ENCODE results near the gene FAM131B.

FAM131B gene

DNA sequence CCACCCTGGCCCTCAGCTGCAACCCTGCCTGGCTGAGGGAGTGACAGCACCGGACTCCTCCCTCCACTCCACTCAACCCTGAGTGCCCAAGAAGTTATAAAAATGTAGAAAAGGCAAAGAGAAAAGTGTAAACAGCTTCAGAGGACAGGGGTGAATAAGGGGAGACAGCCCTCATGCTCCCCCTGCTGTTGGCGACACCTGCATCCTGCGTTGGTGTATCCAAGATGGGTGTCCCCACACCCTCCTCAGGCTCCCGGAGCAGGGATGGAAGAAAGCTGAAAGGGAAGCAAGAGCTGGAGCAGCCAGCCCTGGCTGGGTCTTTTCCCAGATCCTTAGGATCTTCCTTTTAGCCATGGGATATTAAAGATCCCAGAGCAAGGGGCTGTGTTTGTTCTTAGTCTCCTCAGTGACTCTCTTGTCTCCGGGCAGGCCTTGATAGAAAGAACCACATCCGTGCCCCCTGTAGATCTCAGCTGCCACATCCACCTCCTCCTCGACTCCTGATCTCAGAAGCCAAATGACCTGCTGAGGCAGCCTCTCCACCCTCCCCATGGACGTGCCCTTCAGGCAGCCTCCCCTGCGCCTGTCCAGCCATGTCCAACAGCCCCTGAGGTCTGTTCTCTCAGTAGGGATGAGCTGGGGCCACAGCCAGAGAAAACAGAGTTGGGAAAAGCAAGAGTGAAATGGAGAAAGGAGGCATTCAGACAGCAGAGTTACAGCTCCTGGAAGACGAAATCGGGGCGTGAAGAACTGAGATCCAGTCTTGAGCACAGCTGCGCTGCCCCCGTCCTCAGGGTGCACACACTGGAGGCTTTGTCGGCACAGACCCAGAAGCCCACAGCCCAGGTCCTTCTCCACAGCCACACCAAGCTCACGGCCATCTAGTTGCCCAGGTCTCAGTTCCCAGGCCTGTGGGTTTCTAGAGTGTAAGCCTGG, 6.8 kb downstream of the FAM131B start:
- in situ Hi-C loops (cut with HindIII; ENCODE audit: low pct_unique_long_range_greater_than_20kb, low sequenced_read_pairs), result no loop called here
- no peak for DNase-seq (ENCODE audit: low read depth in 1 of 2, low spot score in 1 of 2)
- no peak for TF ChIP-seq JUND (IDR thresholded peaks at IDR 0.05; ENCODE audit: low read depth)

DNA sequence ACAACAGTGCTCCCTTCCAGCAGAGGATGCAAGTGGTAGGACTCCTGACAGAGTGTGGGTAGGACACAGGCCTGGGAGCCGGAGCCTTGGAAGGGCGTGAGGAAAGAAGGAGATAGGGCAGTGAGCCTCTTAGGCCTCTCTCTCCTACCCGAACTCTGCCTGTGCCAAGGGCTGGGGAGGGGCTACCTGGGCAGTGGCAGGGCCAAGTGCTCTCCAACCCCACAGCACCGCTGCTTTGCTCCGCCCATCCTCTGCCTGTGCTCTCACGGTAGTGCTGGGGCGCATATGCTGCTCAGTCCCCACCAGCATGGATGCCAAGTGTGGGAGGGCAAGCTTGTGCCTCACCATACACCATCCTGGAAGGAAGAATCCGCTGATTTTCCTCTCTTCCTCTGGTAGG, 7.5 kb downstream of the FAM131B start:
- DNase-seq (ENCODE audit: low read depth in 1 of 2, low spot score in 1 of 2), result no peak
- no peak for TF ChIP-seq JUND (IDR thresholded peaks at IDR 0.05; ENCODE audit: low read depth)
- in situ Hi-C loops (cut with HindIII; ENCODE audit: low pct_unique_long_range_greater_than_20kb, low sequenced_read_pairs), result no loop called here

DNA sequence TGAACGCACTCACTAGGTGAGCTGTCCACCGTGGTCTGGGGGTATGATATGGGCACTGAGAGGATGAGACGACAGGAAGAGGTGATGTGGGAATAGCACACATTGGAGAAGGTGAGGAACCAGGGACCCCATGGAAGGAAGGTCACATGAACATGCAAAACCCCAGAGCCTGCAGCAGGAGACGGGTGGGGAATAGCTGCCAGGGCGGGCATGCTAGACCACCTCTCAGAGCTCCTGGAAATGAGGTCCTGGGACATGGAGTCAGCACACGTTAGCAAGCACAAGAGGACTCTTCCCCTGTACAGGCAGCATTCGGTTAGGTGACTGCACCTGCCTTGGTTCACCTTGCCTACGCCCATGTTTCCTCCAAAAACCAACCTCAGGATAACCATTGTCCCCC, 8.1 kb downstream of the FAM131B start:
- TF ChIP-seq JUND (IDR thresholded peaks at IDR 0.05; ENCODE audit: low read depth), result no peak
- in situ Hi-C loops (cut with HindIII; ENCODE audit: low pct_unique_long_range_greater_than_20kb, low sequenced_read_pairs), result no loop called here
- DNase-seq (ENCODE audit: low read depth in 1 of 2, low spot score in 1 of 2), result no peak

- no peak for DNase-seq (ENCODE audit: low read depth in 1 of 2, low spot score in 1 of 2)
- TF ChIP-seq JUND (IDR thresholded peaks at IDR 0.05; ENCODE audit: low read depth), result no peak
- in situ Hi-C loops (cut with HindIII; ENCODE audit: low pct_unique_long_range_greater_than_20kb, low sequenced_read_pairs), result no loop called here
These were observed 9.9 kb downstream of the FAM131B start for GRCh38 chr7:143352531-143353002.

DNA sequence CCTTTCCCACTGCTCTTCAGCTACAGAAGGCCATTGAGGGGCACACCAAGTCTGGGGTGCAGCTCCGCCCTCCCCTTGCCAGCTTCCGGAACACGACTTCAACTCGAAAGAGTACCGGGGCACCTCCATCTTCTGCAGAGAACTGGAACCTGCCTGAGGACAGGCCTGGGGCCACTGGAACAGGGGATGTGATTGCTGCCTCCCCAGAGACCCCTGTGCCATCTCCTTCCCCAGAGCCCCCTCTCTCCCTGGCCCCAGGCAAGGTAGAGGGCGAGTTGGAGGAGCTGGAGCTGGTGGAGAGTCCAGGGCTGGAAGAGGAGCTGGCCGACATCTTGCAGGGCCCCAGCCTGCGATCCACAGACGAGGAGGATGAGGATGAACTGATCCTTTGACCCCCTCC, 10.9 kb downstream of the FAM131B start:
- no peak for DNase-seq (ENCODE audit: low read depth in 1 of 2, low spot score in 1 of 2)
- no peak for TF ChIP-seq JUND (IDR thresholded peaks at IDR 0.05; ENCODE audit: low read depth)
- in situ Hi-C loops (cut with HindIII; ENCODE audit: low pct_unique_long_range_greater_than_20kb, low sequenced_read_pairs), result no loop called here

GRCh38 chr7:143351060-143351459, 11.5 kb downstream of the FAM131B start:
- in situ Hi-C loops (cut with HindIII; ENCODE audit: low pct_unique_long_range_greater_than_20kb, low sequenced_read_pairs), result no loop called here
- no peak for TF ChIP-seq JUND (IDR thresholded peaks at IDR 0.05; ENCODE audit: low read depth)
- DNase-seq (ENCODE audit: low read depth in 1 of 2, low spot score in 1 of 2), result no peak

- in situ Hi-C loops (cut with HindIII; ENCODE audit: low pct_unique_long_range_greater_than_20kb, low sequenced_read_pairs), result no loop called here
- DNase-seq (ENCODE audit: low read depth in 1 of 2, low spot score in 1 of 2), result no peak
- TF ChIP-seq JUND (IDR thresholded peaks at IDR 0.05; ENCODE audit: low read depth), result no peak
These were observed 14.6 kb downstream of the FAM131B start for GRCh38 chr7:143347950-143348349.

DNA sequence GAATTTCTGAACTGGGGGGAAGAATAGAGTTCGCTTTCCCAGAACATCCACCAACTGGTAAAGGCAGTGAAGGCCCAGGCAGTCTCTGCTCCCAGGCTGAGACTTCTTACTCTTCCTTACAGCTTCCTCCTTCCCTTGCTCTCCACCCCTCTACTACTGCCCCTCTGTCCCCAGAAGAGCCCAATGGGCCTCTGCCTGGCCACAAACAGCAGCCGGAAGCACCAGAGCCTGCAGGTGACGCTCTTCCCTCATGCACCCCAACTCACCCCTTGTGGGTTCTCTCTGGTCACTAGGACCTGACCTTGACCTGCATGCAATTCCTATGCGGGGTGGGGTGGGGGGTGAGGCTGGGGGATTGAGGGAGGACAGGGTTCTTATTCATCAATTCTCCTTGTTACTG, 16.5 kb downstream of the FAM131B start:
- no peak for DNase-seq (ENCODE audit: low read depth in 1 of 2, low spot score in 1 of 2)
- TF ChIP-seq JUND (IDR thresholded peaks at IDR 0.05; ENCODE audit: low read depth), result no peak
- in situ Hi-C loops (cut with HindIII; ENCODE audit: low pct_unique_long_range_greater_than_20kb, low sequenced_read_pairs), result no loop called here

GRCh38 chr7:143345428-143345900, 17.0 kb downstream of the FAM131B start:
- no peak for TF ChIP-seq JUND (IDR thresholded peaks at IDR 0.05; ENCODE audit: low read depth)
- in situ Hi-C loops (cut with HindIII; ENCODE audit: low pct_unique_long_range_greater_than_20kb, low sequenced_read_pairs), result no loop called here
- DNase-seq (ENCODE audit: low read depth in 1 of 2, low spot score in 1 of 2), result no peak

- in situ Hi-C loops (cut with HindIII; ENCODE audit: low pct_unique_long_range_greater_than_20kb, low sequenced_read_pairs), result no loop called here
- TF ChIP-seq JUND (IDR thresholded peaks at IDR 0.05; ENCODE audit: low read depth), result no peak
These were observed 18.9 kb downstream of the FAM131B start for GRCh38 chr7:143343596-143343995.

DNA sequence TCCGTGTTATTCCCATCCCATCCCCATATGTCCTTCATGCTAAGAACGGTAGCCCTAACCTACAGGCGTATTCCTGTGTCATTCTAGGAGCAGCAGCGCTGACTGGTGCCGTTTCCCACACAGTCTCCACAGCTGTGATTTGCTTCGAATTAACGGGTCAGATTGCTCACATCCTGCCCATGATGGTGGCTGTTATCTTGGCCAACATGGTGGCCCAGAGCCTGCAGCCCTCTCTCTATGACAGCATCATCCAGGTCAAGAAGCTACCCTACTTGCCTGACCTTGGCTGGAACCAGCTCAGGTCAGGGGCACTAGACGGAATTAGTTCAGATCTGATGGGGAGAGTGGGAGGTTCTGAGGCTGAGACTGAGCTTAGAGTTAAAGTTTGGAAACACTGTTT, 20.7 kb downstream of the FAM131B start:
- no peak for DNase-seq (ENCODE audit: low read depth in 1 of 2, low spot score in 1 of 2)
- in situ Hi-C loops (cut with HindIII; ENCODE audit: low pct_unique_long_range_greater_than_20kb, low sequenced_read_pairs), result no loop called here
- TF ChIP-seq JUND (IDR thresholded peaks at IDR 0.05; ENCODE audit: low read depth), result no peak

More at GRCh38 chr7:143343596-143343995, 18.9 kb downstream of the FAM131B start:
- DNase-seq (ENCODE audit: low read depth in 1 of 2, low spot score in 1 of 2), result no peak

GRCh38 chr7:143337216-143337615, 25.3 kb downstream of the FAM131B start:
- in situ Hi-C loops (cut with HindIII; ENCODE audit: low pct_unique_long_range_greater_than_20kb, low sequenced_read_pairs), result no loop called here
- DNase-seq (ENCODE audit: low read depth in 1 of 2, low spot score in 1 of 2), result no peak
- TF ChIP-seq JUND (IDR thresholded peaks at IDR 0.05; ENCODE audit: low read depth), result no peak

GRCh38 chr7:143334244-143334643, 28.3 kb downstream of the FAM131B start:
- in situ Hi-C loops (cut with HindIII; ENCODE audit: low pct_unique_long_range_greater_than_20kb, low sequenced_read_pairs), result no loop called here
- TF ChIP-seq JUND (IDR thresholded peaks at IDR 0.05; ENCODE audit: low read depth), result no peak
- no peak for DNase-seq (ENCODE audit: low read depth in 1 of 2, low spot score in 1 of 2)

Data from T47D (cell line).